CD14-positive monocyte (primary cell): Measurements from ENCODE around the gene MB21D2. TPM values are rescaled to one million over a fixed set of nuclear protein-coding genes. Genes with fewer than 3 reads are reported as not detected.

Experiments used
- DNase-seq, 3 donors: peaks; one replicate each; pipeline ENCODE4 v3.0.0-alpha.2; 2011 to 2022
- H2AFZ ChIP-seq: 2 replicates; pipeline ENCODE4 v1.6.0; 2012; ENCODE audit warnings: mild to moderate bottlenecking, low read depth, low read length, inconsistent platforms; ENCODE audit not compliant: insufficient read depth, poor library complexity, severe bottlenecking
- H3K27ac ChIP-seq, 2 donors: 1 replicate in 1 of 2; 2 replicates in 1 of 2; pipeline ENCODE4 v1.5.1; 2012 to 2013; ENCODE audit warnings: low read length in 2 of 2, control low read depth in 1 of 2, inconsistent platforms in 1 of 2, low read depth in 1 of 2, mild to moderate bottlenecking in 1 of 2
- H3K27me3 ChIP-seq, 2 donors: one replicate each; pipeline versions ENCODE4 v1.6.0 to v1.6.1; 2011 to 2013; ENCODE audit warnings: low read length in 2 of 2; ENCODE audit not compliant: control insufficient read depth in 2 of 2, insufficient read depth in 2 of 2
- H3K36me3 ChIP-seq, 2 donors: replicated peaks in 1 of 2; 1 replicate in 1 of 2; 2 replicates in 1 of 2; pipeline versions ENCODE4 v1.5.1 to v1.6.1; 2012 to 2013; ENCODE audit warnings: low read length in 2 of 2, control low read depth in 1 of 2, inconsistent platforms in 1 of 2, mild to moderate bottlenecking in 1 of 2; ENCODE audit not compliant: insufficient read depth in 2 of 2, control insufficient read depth in 1 of 2
- H3K4me1 ChIP-seq, 2 donors: 1 replicate in 1 of 2; 2 replicates in 1 of 2; pipeline versions ENCODE4 v1.5.1 to v1.6.1; 2012 to 2013; ENCODE audit warnings: low read length in 2 of 2, control low read depth in 1 of 2, inconsistent platforms in 1 of 2, mild to moderate bottlenecking in 1 of 2, moderate library complexity in 1 of 2; ENCODE audit not compliant: insufficient read depth in 2 of 2, control insufficient read depth in 1 of 2
- H3K4me2 ChIP-seq: replicated peaks from 2 replicates; pipeline ENCODE3; 2012; ENCODE audit warnings: low read length, moderate library complexity, mild to moderate bottlenecking; ENCODE audit not compliant: poor library complexity, severe bottlenecking; ENCODE audit errors: extremely low read depth
- H3K4me3 ChIP-seq, 3 experiments: fragments of 200-600 bp in 1 of 3; sonication (generic) in 1 of 3; replicated peaks in 1 of 3; 1 replicate in 2 of 3; 2 replicates in 1 of 3; pipeline ENCODE4 v1.5.1; 2011 to 2013; ENCODE audit warnings: low read length in 3 of 3, mild to moderate bottlenecking in 3 of 3, control low read depth in 2 of 3, low read depth in 2 of 3, inconsistent platforms in 1 of 3, moderate library complexity in 1 of 3
- H3K79me2 ChIP-seq: 2 replicates; pipeline ENCODE4 v1.6.0; 2012; ENCODE audit warnings: mild to moderate bottlenecking, control low read depth, inconsistent platforms, low read length, moderate library complexity; ENCODE audit not compliant: insufficient read depth
- H3K9ac ChIP-seq: 2 replicates; pipeline ENCODE4 v1.6.0; 2017; ENCODE audit warnings: low read length, mild to moderate bottlenecking; ENCODE audit not compliant: insufficient read depth, poor library complexity, severe bottlenecking
- H3K9me3 ChIP-seq, 2 donors: replicated peaks in 1 of 2; 1 replicate in 1 of 2; 2 replicates in 1 of 2; pipeline versions ENCODE4 v1.5.1 to v1.6.1; 2012 to 2013; ENCODE audit warnings: low read length in 2 of 2, control low read depth in 1 of 2; ENCODE audit not compliant: control insufficient read depth in 1 of 2, insufficient read depth in 1 of 2
- H4K20me1 ChIP-seq: 2 replicates; pipeline ENCODE4 v1.6.0; 2012; ENCODE audit warnings: mild to moderate bottlenecking, low read length, control low read depth, moderate library complexity; ENCODE audit not compliant: insufficient read depth
- H3K27ac Mint-ChIP-seq, 7 donors: one replicate each; pipeline ENCODE4 v1.8.0; 2020; ENCODE audit warnings: mild to moderate bottlenecking in 7 of 7, mixed read lengths in 7 of 7, moderate library complexity in 6 of 7, inconsistent platforms in 2 of 7
- H3K27me3 Mint-ChIP-seq, 3 donors: one replicate each; pipeline ENCODE4 v1.8.0; 2021 to 2022; ENCODE audit warnings: low read depth in 3 of 3, mild to moderate bottlenecking in 3 of 3, mixed read lengths in 3 of 3, moderate library complexity in 3 of 3, inconsistent platforms in 1 of 3
- H3K36me3 Mint-ChIP-seq, 2 donors: one replicate each; pipeline ENCODE4 v1.8.0; 2020; ENCODE audit warnings: mixed read lengths in 2 of 2, inconsistent platforms in 1 of 2, mild to moderate bottlenecking in 1 of 2
- H3K4me1 Mint-ChIP-seq: one replicate; pipeline ENCODE4 v1.8.0; 2020; ENCODE audit warnings: mild to moderate bottlenecking, mixed read lengths
- H3K4me3 Mint-ChIP-seq, 2 donors: one replicate each; pipeline ENCODE4 v1.8.0; 2020; ENCODE audit warnings: mild to moderate bottlenecking in 2 of 2, mixed read lengths in 2 of 2, moderate library complexity in 1 of 2
- H3K9me3 Mint-ChIP-seq, 7 donors: one replicate each; pipeline ENCODE4 v1.8.0; 2020 to 2022; ENCODE audit warnings: mixed read lengths in 7 of 7, mild to moderate bottlenecking in 6 of 7, moderate library complexity in 6 of 7, inconsistent platforms in 2 of 7
- WGBS: methylation state at CpG from one replicate; pipeline ENCODE4 v1.1.5; 2013; ENCODE audit warnings: missing lambda C conversion rate; ENCODE audit not compliant: insufficient coverage; 5-methylcytosine and 5-hydroxymethylcytosine counted together
- intact Hi-C, 2 donors: fragments of 100-400 bp; cut with micrococcal nuclease; formaldehyde crosslinking; loops; one replicate each; pipeline versions ENCODE4 v1.15.0 to v1.15.1; 2023
- polyA plus RNA-seq, 3 donors: library from polyadenylated mRNA; depleted of rRNA in 1 of 3; unstranded in 2 of 3; stranded (reverse) in 1 of 3; fragments of 300-500 nt in 2 of 3; fragments of >200 nt in 1 of 3; fragmentation: Illumina TruSeq in 2 of 3; gene quantifications; 1 replicate in 2 of 3; 2 replicates in 1 of 3; pipeline ENCODE4 v1.2.3, GENCODE V29; 2012 to 2021
- TF ChIP-seq, protein P1 (sequence below): fragments of 200-600 bp; IDR thresholded peaks from one replicate; pipeline ENCODE4 v1.8.0; 2022; ENCODE audit warnings: antibody characterized with exemption, mild to moderate bottlenecking

Gene MB21D2
- polyA plus RNA-seq, 3 donors = 0.37 to 0.77 (median 0.59) TPM

DNA sequence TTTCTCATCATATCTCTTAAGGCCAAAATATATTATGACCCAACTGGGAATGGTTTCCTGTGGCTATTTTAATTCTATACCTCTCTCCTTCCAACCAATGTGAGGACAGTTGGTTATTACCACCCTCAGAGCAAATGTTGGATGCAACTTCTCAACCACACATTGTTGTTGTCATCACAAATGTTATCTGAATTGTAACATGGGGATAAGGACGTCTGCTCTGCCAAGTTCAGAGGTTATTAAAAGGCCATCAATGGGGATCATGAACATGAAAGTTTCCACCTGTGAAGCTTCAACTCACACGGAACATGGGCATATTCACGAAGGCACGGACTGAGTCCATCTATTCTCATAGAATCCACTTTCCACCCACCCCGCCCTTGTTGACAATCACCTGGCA lies 46.8 kb downstream of the MB21D2 start:
- H3K4me1 ChIP-seq = peaks cover 0 to 3% of the 10 kb centered on the region in 2 donors
- Mint-ChIP-seq H3K27me3 (peaks cover 0 to 3% (median 2%) of the 10 kb centered on the region in 3 donors), H3K36me3 (no peaks in the 10 kb centered on the region), H3K9me3 (peaks cover 0 to 8% (median 2%) of the 10 kb centered on the region in 7 donors), H3K4me3 (no peak overlapping the region), H3K27ac (no peak overlapping the region), H3K4me1 (no peaks in the 10 kb centered on the region)
- no peaks in the 10 kb centered on the region for H3K79me2 ChIP-seq
- 95% methylated on average over 3 of the region's 5 CpGs for WGBS
- TF ChIP-seq, protein P1, sequence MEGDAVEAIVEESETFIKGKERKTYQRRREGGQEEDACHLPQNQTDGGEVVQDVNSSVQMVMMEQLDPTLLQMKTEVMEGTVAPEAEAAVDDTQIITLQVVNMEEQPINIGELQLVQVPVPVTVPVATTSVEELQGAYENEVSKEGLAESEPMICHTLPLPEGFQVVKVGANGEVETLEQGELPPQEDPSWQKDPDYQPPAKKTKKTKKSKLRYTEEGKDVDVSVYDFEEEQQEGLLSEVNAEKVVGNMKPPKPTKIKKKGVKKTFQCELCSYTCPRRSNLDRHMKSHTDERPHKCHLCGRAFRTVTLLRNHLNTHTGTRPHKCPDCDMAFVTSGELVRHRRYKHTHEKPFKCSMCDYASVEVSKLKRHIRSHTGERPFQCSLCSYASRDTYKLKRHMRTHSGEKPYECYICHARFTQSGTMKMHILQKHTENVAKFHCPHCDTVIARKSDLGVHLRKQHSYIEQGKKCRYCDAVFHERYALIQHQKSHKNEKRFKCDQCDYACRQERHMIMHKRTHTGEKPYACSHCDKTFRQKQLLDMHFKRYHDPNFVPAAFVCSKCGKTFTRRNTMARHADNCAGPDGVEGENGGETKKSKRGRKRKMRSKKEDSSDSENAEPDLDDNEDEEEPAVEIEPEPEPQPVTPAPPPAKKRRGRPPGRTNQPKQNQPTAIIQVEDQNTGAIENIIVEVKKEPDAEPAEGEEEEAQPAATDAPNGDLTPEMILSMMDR = no peak
- no peaks in the 10 kb centered on the region for H4K20me1 ChIP-seq
- no peak overlapping the region for H2AFZ ChIP-seq
- H3K36me3 ChIP-seq = no peaks in the 10 kb centered on the region
- intact Hi-C loops = no loop called here
- no peak overlapping the region for H3K27ac ChIP-seq
- DNase-seq = no peak
- H3K9ac ChIP-seq = no peak overlapping the region
- no peaks in the 10 kb centered on the region for H3K9me3 ChIP-seq
- no peak overlapping the region for H3K4me3 ChIP-seq
- H3K27me3 ChIP-seq = no peaks in the 10 kb centered on the region
- no peak overlapping the region for H3K4me2 ChIP-seq

DNA sequence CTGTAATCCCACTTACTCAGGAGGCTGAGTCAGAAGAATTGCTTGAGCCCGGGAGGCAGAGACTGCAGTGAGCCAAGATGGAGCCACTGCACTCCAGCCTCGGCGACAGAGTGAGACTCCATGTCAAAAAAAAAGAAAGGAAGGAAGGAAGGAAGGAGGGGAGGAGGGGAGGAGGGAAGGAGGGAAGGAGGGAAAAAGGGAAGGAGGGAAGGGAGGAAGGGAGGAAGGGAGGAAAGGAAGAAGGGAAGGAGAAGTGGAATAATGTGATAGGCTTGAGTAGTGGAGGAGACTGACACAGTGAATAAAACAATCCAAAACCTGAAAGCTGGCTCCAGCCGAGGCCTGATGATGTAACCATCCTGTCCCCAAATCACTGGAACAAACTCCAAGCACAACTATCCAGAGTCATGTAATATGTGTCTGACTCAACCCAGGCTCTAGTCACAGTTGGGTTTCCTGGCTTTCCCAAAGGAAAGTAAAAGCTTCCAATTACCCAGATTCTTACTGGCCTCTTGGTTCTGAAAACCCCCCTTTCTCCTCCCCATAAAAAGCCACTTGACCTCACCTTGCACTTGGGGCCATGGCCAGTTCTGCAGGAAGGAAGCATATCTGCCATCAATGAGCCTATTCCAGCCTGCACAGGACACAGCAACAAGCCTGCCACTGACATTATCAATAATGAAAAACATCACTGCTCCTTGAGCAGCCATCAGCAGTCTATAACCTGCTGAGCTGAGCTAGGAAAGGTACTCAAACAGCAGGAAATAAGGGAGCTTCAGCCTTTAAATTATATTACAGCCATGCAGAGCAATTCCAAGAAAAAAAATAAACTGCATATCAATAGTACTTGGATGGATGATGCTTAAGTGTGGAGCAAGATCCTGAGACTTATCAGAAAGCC lies 48.3 kb downstream of the MB21D2 start:
- Histone ChIP-seq H4K20me1 (no peaks in the 10 kb centered on the region), H3K4me2 (no peak overlapping the region), H3K79me2 (no peaks in the 10 kb centered on the region), H3K9ac (no peak overlapping the region), H2AFZ (no peak overlapping the region), H3K4me1 (peaks cover 0 to 3% of the 10 kb centered on the region in 2 donors), H3K27ac (no peak overlapping the region), H3K27me3 (no peaks in the 10 kb centered on the region), H3K9me3 (no peaks in the 10 kb centered on the region), H3K36me3 (no peaks in the 10 kb centered on the region), H3K4me3 (no peak overlapping the region)
- H3K4me1 Mint-ChIP-seq = no peaks in the 10 kb centered on the region
- H3K27ac Mint-ChIP-seq = peak overlapping the region in 1 of 7 donors; percentile 53
- intact Hi-C loops = no loop called here
- H3K36me3 Mint-ChIP-seq = no peaks in the 10 kb centered on the region
- no peak for DNase-seq
- WGBS = 92% methylated on average over 3 of the region's 4 CpGs
- H3K27me3 Mint-ChIP-seq = peaks cover 0 to 3% (median 3%) of the 10 kb centered on the region in 3 donors
- TF ChIP-seq, protein P1 = no peak
- H3K4me3 Mint-ChIP-seq = no peak overlapping the region
- H3K9me3 Mint-ChIP-seq = peaks cover 0 to 7% (median 2%) of the 10 kb centered on the region in 7 donors
